Activated naive CD4-positive, alpha-beta T cell treated with anti-CD3 and anti-CD28 coated beads for 36 hours (primary cell): Measurements from ENCODE around the gene HTR1D. TPM values are rescaled to one million over a fixed set of nuclear protein-coding genes. Genes with fewer than 3 reads are reported as not detected.
"Not testable (repeated sequence)": the region's sequence is repeated elsewhere in the genome, so short reads cannot be mapped to it uniquely, and the experiment has no call there.

Experiments used
- CTCF ChIA-PET: fragments of 350-600 bp; sonication (Branson Sonifier 250); formaldehyde crosslinking; loops from one replicate; lab custom pipeline; 2021; ENCODE audit warnings: antibody characterized with exemption; lab: Charles Lee
- DNase-seq: peaks from one replicate; pipeline ENCODE4 v3.0.0-alpha.2; 2020
- H3K27ac Mint-ChIP-seq: one replicate; pipeline ENCODE4 v1.8.0; 2021; ENCODE audit warnings: mild to moderate bottlenecking, mixed read lengths
- H3K27me3 Mint-ChIP-seq: one replicate; pipeline ENCODE4 v1.8.0; 2021; ENCODE audit warnings: low read depth, mixed read lengths
- H3K36me3 Mint-ChIP-seq: one replicate; pipeline ENCODE4 v1.8.0; 2021; ENCODE audit warnings: low read depth, mixed read lengths
- H3K4me1 Mint-ChIP-seq: one replicate; pipeline ENCODE4 v1.8.0; 2021; ENCODE audit warnings: low read depth, mixed read lengths
- H3K4me3 Mint-ChIP-seq: one replicate; pipeline ENCODE4 v1.8.0; 2021; ENCODE audit warnings: mild to moderate bottlenecking, moderate library complexity, mixed read lengths
- H3K9me3 Mint-ChIP-seq: one replicate; pipeline ENCODE4 v1.8.0; 2021; ENCODE audit warnings: mixed read lengths
- intact Hi-C: fragments of 100-400 bp; cut with micrococcal nuclease; formaldehyde crosslinking; loops from one replicate; pipeline ENCODE4 v1.15.1; 2023
- total RNA-seq, 2 experiments: library from RNA; stranded (reverse); gene quantifications; one replicate each; pipeline ENCODE4 v1.2.3, GENCODE V29; 2021

HTR1D gene, protein sequence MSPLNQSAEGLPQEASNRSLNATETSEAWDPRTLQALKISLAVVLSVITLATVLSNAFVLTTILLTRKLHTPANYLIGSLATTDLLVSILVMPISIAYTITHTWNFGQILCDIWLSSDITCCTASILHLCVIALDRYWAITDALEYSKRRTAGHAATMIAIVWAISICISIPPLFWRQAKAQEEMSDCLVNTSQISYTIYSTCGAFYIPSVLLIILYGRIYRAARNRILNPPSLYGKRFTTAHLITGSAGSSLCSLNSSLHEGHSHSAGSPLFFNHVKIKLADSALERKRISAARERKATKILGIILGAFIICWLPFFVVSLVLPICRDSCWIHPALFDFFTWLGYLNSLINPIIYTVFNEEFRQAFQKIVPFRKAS
- total RNA-seq: not detected

DNA sequence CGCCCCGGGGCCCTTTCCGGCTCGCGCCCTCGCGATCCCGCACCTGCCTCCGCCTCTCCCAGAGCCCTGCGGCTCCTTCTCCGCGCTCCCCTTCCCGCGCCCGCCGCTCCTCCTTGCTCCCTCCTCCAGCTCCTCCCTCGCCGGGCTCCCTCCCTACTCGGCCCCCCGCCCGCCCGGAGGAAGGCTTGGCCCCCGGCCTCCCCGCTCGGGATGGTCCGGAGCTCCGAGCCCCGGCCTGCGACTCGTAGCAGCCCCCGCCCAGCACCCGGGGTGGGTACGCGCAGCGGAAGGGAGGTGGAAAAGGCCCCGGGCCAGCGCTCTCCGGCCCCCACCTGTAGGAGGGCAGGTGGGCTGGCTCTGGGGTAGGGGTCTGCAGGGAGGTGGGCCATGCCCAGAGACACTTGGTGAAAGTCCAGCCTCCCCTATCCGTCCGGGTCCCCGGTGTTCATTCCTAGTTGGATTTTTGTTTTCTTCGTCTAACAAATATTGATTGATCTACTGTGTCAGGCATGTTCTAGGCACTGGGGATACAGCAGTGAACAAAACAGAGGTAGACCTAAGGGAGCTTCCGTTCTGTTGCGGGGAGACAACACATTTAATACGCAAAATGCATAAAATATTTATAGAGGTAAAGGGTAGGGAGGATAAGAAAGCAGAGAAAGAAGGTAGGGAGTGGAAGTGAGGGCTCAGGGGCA lies at the start of gene HTR1D:
HTR1D (minus strand) TSS at position 82 of the 695 bp plus-strand sequence. CDS start 23,283 bp downstream, outside the sequence.
- Mint-ChIP-seq H3K27ac (no peak within 1 kb of the TSS), H3K4me3 (peak within 1 kb of the TSS; percentile 20), H3K27me3 (peaks cover 43% of the 10 kb centered on the region), H3K36me3 (no peaks in the 10 kb centered on the region), H3K9me3 (no peaks in the 10 kb centered on the region), H3K4me1 (peaks cover 2% of the 10 kb centered on the region)
- CTCF ChIA-PET: interaction anchor here (0.6 to 1.1 kb wide), 2 partner anchors 23 to 289 kb away, joined by 3 read pairs; no protein-coding TSS in a partner anchor
- no peak for DNase-seq
- intact Hi-C loops: loop anchor here (2.0 kb wide), 2 partner anchors 187 to 321 kb away; no protein-coding TSS in a partner anchor

DNA sequence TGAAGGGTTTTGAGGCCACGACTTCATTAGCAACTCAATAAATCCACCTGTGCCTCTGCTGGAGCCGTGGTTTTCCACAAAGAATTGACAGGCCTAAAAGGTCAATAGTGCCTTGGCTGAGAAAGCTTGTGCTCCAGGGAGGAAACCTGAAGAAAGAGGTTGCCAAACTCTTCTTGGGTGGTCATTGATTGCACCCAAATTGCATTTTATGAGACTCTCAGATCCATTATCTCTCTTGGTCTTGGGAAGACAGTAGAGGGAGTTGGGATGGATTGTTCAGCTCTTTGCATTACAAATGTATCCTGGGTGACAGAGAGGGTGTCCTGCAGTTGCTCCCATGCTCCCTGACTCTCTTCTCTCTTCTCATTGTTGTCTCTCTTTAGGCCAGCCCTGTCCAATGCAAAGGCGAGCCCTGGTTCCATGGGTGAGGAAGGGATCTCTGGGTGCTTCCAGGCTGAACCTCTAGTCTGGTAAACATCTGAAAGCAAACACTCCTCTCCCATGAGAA lies 46.1 kb upstream of the HTR1D start:
- Mint-ChIP-seq H3K4me3 (no peak overlapping the region), H3K27ac (no peak overlapping the region), H3K27me3 (no peaks in the 10 kb centered on the region), H3K4me1 (no peaks in the 10 kb centered on the region), H3K36me3 (no peaks in the 10 kb centered on the region), H3K9me3 (no peaks in the 10 kb centered on the region)
- intact Hi-C loops: no loop called here
- DNase-seq: no peak
- CTCF ChIA-PET: interaction anchor here (0.7 kb wide), 1 partner anchor 202 kb away, joined by 5 read pairs; no protein-coding TSS in a partner anchor

DNA sequence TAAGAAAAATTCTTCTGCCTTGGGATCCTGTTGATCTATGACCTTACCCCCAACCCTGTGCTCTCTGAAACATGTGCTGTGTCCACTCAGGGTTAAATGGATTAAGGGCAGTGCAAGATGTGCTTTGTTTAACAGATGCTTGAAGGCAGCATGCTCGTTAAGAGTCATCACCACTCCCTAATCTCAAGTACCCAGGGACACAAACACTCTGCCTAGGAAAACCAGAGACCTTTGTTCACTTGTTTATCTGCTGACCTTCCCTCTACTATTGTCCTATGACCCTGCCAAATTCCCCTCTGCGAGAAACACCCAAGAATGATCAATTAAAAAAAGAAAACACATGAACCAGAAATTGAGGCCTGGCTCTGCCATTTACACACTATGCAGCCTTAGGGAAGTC lies 40.8 kb upstream of the HTR1D start:
- H3K36me3 Mint-ChIP-seq, H3K4me3 Mint-ChIP-seq, H3K27ac Mint-ChIP-seq, H3K9me3 Mint-ChIP-seq, H3K27me3 Mint-ChIP-seq, H3K4me1 Mint-ChIP-seq, CTCF ChIA-PET, DNase-seq: not testable (repeated sequence)
- intact Hi-C loops: loop anchor here (10.0 kb wide), 1 partner anchor 283 kb away; the partner anchor contains the start of gene LACTBL1

DNA sequence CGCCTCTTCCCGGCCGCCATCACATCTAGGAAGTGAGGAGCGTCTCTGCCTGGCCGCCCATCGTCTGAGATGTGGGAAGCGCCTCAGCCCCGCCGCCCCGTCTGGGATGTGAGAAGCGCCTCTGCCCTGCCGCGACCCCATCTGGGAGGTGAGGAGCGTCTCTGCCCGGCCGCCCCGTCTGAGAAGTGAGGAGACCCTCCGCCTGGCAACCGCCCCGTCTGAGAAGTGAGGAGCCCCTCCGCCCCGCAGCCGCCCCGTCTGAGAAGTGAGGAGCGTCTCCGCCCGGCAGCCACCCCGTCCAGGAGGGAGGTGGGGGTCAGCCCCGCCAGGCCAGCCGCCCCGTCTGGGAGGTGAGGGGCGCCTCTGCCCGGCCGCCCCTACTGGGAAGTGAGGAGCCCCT lies 40.1 kb upstream of the HTR1D start:
- H3K36me3 Mint-ChIP-seq, H3K4me3 Mint-ChIP-seq, CTCF ChIA-PET, H3K9me3 Mint-ChIP-seq, H3K4me1 Mint-ChIP-seq, H3K27me3 Mint-ChIP-seq, H3K27ac Mint-ChIP-seq, DNase-seq: not testable (repeated sequence)
- intact Hi-C loops: loop anchor here (10.0 kb wide), 1 partner anchor 283 kb away; the partner anchor contains the start of gene LACTBL1

DNA sequence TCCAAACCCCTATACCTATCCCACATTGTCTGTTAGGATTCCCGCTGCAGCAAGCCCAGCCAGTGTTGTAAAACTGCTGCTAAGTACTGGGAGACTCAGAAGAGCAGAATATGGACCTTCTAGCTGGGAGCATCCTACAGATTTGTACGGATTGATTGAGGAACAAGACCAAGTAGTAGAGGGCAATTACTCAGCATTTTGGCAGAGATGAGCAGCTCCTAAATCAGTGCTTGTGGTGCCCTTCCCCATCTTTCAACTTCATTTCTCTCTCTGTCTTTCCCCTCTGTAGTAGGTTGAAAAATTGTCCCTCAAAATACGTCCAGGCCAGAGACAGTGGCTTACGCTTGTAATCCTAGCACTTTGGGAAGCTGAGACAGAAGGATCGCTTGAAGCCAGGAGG lies 37.3 kb upstream of the HTR1D start:
- intact Hi-C loops: loop anchor here (10.0 kb wide), 1 partner anchor 280 kb away; the partner anchor contains the start of gene LACTBL1
- DNase-seq: no peak
- H3K9me3 Mint-ChIP-seq: no peaks in the 10 kb centered on the region
- H3K4me1 Mint-ChIP-seq: no peaks in the 10 kb centered on the region
- no peak overlapping the region for H3K4me3 Mint-ChIP-seq
- H3K27ac Mint-ChIP-seq: no peak overlapping the region
- CTCF ChIA-PET: no interaction called here
- H3K36me3 Mint-ChIP-seq: no peaks in the 10 kb centered on the region
- H3K27me3 Mint-ChIP-seq: no peaks in the 10 kb centered on the region

DNA sequence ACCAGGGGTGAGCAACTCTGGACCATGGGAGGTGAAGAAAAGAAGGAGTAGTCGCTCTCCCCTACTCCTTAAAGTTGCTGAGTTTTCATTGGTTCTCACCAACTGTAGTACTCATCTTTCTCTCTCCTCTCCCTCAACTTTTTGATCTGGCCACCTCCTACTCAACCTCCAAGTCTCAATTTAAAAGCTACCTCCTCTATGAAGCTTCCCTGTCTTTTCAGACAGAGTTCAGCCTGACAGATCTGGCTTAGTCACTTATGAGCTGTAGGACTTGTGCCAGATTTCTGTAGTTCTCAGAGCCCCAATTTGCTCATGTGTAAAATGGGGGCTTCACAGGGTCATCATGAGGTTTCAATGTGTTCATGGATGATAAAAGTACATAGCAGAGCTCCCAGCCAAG lies 34.5 kb upstream of the HTR1D start:
- H3K4me1 Mint-ChIP-seq: no peaks in the 10 kb centered on the region
- intact Hi-C loops: loop anchor here (10.0 kb wide), 1 partner anchor 277 kb away; the partner anchor contains the start of gene LACTBL1
- DNase-seq: no peak
- H3K36me3 Mint-ChIP-seq: no peaks in the 10 kb centered on the region
- H3K27me3 Mint-ChIP-seq: no peaks in the 10 kb centered on the region
- H3K4me3 Mint-ChIP-seq: no peak overlapping the region
- CTCF ChIA-PET: no interaction called here
- H3K27ac Mint-ChIP-seq: no peak overlapping the region
- no peaks in the 10 kb centered on the region for H3K9me3 Mint-ChIP-seq

DNA sequence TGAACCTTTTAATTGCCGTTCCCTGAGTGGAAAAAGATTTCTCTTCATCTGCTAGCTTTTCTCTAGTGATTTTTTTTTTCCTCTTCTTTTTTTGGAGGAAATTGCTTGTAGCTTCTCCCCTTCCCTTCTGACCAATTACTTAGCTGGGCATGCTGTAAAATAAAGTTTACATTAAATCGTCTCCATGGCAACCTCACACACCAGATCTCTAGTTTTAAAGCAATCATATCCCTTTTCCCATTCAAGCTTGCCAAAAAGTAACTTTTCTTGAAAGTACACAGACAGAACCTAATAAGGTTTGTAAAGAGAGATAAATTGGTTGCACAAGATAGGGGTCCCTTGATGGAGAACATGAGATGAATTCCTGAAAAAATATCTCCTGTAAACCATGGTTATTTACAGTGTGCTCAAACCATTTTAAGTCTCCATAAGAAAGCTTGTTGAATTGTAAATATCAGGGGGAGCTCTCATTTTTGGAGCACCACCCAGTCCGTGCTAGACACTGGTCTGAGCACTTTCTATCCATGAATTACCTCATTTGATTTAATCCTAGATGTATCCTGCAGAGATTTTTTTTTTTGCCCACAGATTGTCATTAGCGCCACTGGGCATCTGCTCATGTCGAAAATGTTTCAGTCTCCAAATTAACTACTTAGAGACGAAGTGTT lies 32.6 kb upstream of the HTR1D start:
- no peaks in the 10 kb centered on the region for H3K9me3 Mint-ChIP-seq
- CTCF ChIA-PET: interaction anchor here (0.7 to 1.1 kb wide), 4 partner anchors 11 to 484 kb away, joined by 3 to 6 read pairs (median 4); no protein-coding TSS in a partner anchor

DNA sequence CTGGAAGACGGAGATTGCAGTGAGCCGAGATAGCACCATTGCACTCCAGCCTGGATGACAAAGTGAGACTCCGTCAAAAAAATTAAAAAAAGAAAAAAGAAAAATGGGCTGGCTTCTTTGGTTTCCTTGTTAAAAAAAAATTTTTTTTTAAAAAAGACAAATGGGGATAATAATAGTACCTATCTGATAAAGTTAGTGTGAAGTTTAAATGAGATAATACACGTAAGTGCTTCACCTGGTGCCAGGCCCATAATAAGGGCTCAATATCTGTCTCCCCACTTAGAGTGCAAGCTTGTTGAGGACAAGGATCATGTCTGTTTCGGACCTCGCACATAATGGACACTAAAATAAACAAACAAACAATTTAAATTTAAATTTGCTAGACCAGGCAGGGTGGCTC lies 30.0 kb upstream of the HTR1D start:
- Mint-ChIP-seq H3K36me3 (no peaks in the 10 kb centered on the region), H3K9me3 (no peaks in the 10 kb centered on the region), H3K27me3 (no peaks in the 10 kb centered on the region), H3K4me1 (no peaks in the 10 kb centered on the region), H3K4me3 (no peak overlapping the region), H3K27ac (no peak overlapping the region)
- intact Hi-C loops: no loop called here
- CTCF ChIA-PET: no interaction called here
- DNase-seq: no peak

More for the DNA sequence above, 32.6 kb upstream of the HTR1D start:
- intact Hi-C loops: loop anchor here (10.0 kb wide), 1 partner anchor 275 kb away; the partner anchor contains the start of gene LACTBL1
- Mint-ChIP-seq H3K27ac (no peak overlapping the region), H3K36me3 (no peaks in the 10 kb centered on the region), H3K27me3 (no peaks in the 10 kb centered on the region), H3K4me3 (no peak overlapping the region), H3K4me1 (no peaks in the 10 kb centered on the region)
- DNase-seq: no peak

DNA sequence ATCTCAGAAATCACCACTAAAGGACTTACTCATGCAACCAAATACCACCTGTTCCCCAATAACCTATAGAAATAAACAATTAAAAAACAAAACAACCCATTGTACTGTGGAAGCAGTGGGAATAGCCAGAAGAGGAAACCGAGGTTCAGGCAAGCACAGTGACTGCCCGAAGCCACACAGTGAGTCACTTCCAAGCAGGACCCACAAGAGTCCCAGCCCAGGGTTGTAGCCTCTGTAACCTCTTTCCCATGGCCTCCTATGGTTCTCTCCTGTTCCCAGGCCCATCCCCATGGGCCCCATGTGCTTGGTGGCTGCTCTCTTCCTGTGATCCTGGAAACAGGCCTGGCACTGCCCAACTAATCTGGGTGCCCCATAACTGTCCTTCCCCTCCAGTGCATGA lies 29.0 kb upstream of the HTR1D start:
- Mint-ChIP-seq H3K4me1 (no peaks in the 10 kb centered on the region), H3K9me3 (no peaks in the 10 kb centered on the region), H3K27me3 (no peaks in the 10 kb centered on the region), H3K4me3 (no peak overlapping the region), H3K36me3 (no peaks in the 10 kb centered on the region), H3K27ac (no peak overlapping the region)
- intact Hi-C loops: no loop called here
- CTCF ChIA-PET: no interaction called here
- DNase-seq: no peak

DNA sequence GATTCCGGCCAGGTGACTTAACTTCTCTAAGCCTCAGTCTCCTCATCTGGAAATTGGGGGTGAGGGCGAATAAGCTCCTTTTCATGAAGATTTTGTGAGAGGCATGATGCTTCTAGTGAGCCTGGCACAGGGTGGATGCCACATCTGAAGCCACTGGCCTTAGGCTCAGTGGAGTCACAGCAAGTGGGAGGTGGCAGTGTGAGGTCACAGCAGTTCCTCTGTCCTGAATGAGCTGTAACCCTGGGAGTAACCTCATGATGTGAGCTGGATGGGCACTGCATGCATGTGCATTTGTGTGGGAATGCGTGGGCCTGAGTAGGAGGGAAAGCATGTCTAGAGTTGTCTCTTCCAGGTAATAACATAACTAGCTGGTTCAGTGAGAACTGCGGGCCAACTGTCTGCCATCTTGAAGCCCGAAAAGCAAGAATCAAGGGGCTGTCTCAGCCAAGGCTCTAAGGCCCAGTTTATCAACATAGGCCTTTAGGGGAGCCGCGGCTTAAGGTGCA lies 27.0 kb upstream of the HTR1D start:
- H3K27me3 Mint-ChIP-seq: no peaks in the 10 kb centered on the region
- no peaks in the 10 kb centered on the region for H3K4me1 Mint-ChIP-seq
- no peaks in the 10 kb centered on the region for H3K9me3 Mint-ChIP-seq
- intact Hi-C loops: no loop called here
- no peaks in the 10 kb centered on the region for H3K36me3 Mint-ChIP-seq
- no peak overlapping the region for H3K4me3 Mint-ChIP-seq
- CTCF ChIA-PET: no interaction called here
- H3K27ac Mint-ChIP-seq: no peak overlapping the region
- DNase-seq: no peak

DNA sequence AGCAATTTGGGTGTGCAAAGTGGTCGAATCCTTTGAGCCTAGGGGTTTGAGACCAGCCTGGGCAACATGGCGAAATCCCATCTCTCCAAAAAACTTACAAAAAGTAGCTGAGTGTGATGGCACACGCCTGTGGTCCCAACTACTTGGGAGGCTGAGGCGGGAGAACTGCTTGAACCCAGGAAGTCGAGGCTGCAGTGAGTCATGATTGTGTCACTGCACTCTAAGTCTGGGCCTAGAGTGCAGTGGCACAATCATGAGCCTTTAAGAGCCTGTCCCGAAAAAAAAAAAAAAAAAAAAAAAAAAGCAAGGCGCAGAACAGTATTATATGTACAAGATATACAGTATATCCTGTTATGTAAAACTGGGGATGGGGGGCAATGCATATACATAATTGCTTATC lies 25.1 kb upstream of the HTR1D start:
- Mint-ChIP-seq H3K4me3 (no peak overlapping the region), H3K4me1 (no peaks in the 10 kb centered on the region), H3K36me3 (no peaks in the 10 kb centered on the region), H3K9me3 (no peaks in the 10 kb centered on the region), H3K27ac (no peak overlapping the region), H3K27me3 (peaks cover 3% of the 10 kb centered on the region)
- DNase-seq: no peak
- intact Hi-C loops: no loop called here
- CTCF ChIA-PET: no interaction called here
